ENCODE data around the gene KCTD5.

DNA sequence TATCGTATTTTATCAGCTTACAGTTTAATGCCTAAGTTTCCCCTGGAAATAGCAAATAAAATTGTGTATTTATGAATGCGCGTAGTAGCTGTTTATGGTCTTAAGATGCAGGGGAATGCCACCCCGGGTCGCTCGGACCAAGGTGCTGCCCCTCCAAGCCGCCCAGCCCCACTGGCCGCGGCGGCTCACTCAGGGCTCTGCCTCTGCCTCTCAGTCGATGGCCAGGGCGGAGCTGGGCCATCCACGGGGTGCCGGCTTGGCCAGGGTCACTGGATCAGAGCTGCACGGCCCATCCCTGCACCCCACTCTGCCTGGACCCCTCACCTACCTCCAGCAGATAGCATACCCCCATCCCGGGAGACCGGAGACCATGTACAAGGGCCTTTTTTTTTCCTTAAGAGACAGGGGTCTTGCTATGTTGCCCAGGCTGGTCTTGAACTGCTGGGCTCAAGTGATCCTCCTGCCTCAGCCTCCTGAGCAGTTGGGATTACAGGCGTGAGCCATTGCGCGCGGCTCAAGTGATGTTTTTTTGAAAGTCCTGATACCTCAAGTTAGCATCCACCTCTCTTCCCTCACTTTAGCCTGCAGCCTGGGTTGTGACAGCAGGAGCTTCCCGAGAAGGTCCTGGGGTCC lies 26.7 kb downstream of the KCTD5 start:
- TF ChIP-seq CTCF (IDR thresholded peaks at IDR 0.05) (no peak), POLR2A (IDR thresholded peaks at IDR 0.05) (no peak)
